Measurements from ENCODE around the gene MAP2.

- TF ChIP-seq EZH2 (IDR thresholded peaks at IDR 0.05; ENCODE audit: low read length, missing control alignments) (no peak), CTCF (conservative IDR thresholded peaks at IDR 0.05 in 1 of 2, IDR thresholded peaks at IDR 0.05 in 1 of 2; ENCODE audit: low read depth in 1 of 2, low read length in 2 of 2) (no peak)
Measured at GRCh38 chr2:209547726-209548125, 123.9 kb downstream of the MAP2 start.
